Measurements from ENCODE around the gene FBXL16.

GRCh38 chr16:660132-660458, 45.5 kb downstream of the FBXL16 start:
- no peak for TF ChIP-seq CTCF (IDR thresholded peaks at IDR 0.05; ENCODE audit: low read length)
- TF ChIP-seq EZH2 (IDR thresholded peaks at IDR 0.05; ENCODE audit: borderline replicate concordance, low read length), result no peak

Data from OCI-LY1 (cell line).